H1 (cell line): ENCODE results near the gene PHC1.

Source experiments
- EGR1 ChIP-seq: IDR thresholded peaks from 2 replicates; pipeline ENCODE4 v1.6.1; 2011; ENCODE audit warnings: low read depth, low read length, borderline replicate concordance
- JUN ChIP-seq: IDR thresholded peaks from 2 replicates; pipeline ENCODE4 v1.6.1; 2011; ENCODE audit warnings: low read depth, mild to moderate bottlenecking, improper control_type of control experiment, low read length
- KDM5A ChIP-seq: fragments of 200-600 bp; IDR thresholded peaks from 2 replicates; pipeline ENCODE4 v1.7.1; 2012; ENCODE audit warnings: mild to moderate bottlenecking, low read length, inconsistent platforms, mixed read lengths
- MAX ChIP-seq: IDR thresholded peaks from 2 replicates; pipeline ENCODE4 v1.6.1; 2012; ENCODE audit warnings: inconsistent platforms
- POLR2AphosphoS5 ChIP-seq: IDR thresholded peaks from 2 replicates; pipeline ENCODE4 v1.6.1; 2011; ENCODE audit warnings: low read depth, low read length
- RAD21 ChIP-seq, 2 experiments: IDR thresholded peaks in 1 of 2; conservative IDR thresholded peaks in 1 of 2; 2 replicates each; pipeline ENCODE4 v1.6.1; 2011; ENCODE audit warnings: low read depth in 2 of 2, low read length in 2 of 2, improper control_type of control experiment in 1 of 2, inconsistent platforms in 1 of 2, mild to moderate bottlenecking in 1 of 2, moderate library complexity in 1 of 2
- SP2 ChIP-seq: IDR thresholded peaks from 2 replicates; pipeline ENCODE4 v1.6.1; 2012; ENCODE audit warnings: mild to moderate bottlenecking, low read length, inconsistent platforms
- TAF1 ChIP-seq: IDR thresholded peaks from 2 replicates; pipeline ENCODE4 v1.6.1; 2011; ENCODE audit warnings: mild to moderate bottlenecking, low read depth, low read length
- USF2 ChIP-seq: IDR thresholded peaks from 2 replicates; pipeline ENCODE4 v1.6.1; 2011; ENCODE audit warnings: low read length, improper control_type of control experiment
- ZNF274 ChIP-seq: IDR thresholded peaks from 2 replicates; pipeline ENCODE4 v1.7.0; 2012; ENCODE audit warnings: low read length, borderline replicate concordance; ENCODE audit errors: extremely low read depth

GRCh38 chr12:8905546-8905945, 8.8 kb upstream of the PHC1 start:
- TF ChIP-seq SP2 (no peak), MAX (no peak), USF2 (no peak), KDM5A (no peak), ZNF274 (no peak), EGR1 (no peak), TAF1 (no peak), JUN (no peak), RAD21 (IDR thresholded peaks at IDR 0.05 in 1 of 2, conservative IDR thresholded peaks at IDR 0.05 in 1 of 2; ENCODE audit: low read depth in 2 of 2, low read length in 2 of 2) (no peak), POLR2AphosphoS5 (no peak)
